T-cell (primary cell): ENCODE data around the gene PHLDB1. TPM values are rescaled to one million over a fixed set of nuclear protein-coding genes. Genes with fewer than 3 reads are reported as not detected.
A peak's percentile ranks its signal among the peaks of the same experiment; 100 is the strongest.
"Not testable (repeated sequence)": the region's sequence is repeated elsewhere in the genome, so short reads cannot be mapped to it uniquely, and the experiment has no call there.

ENCODE experiments used
- ATAC-seq, 4 experiments: fragments of 200-7000 bp in 3 of 4; fragments of 150-1000 bp in 1 of 4; cut with Tn5 transposase; replicated peaks in 1 of 4; 1 replicate in 3 of 4; 2 replicates in 1 of 4; pipeline ENCODE4 v1.10.0; 2021; ENCODE audit warnings: moderate library complexity in 3 of 4, mild to moderate bottlenecking in 2 of 4, moderate number of reproducible peaks in 1 of 4
- CTCF ChIA-PET, 2 donors: fragments of 300-600 bp; sonication (Branson Sonifier 250); formaldehyde crosslinking; loops; one replicate each; lab custom pipeline; 2022; ENCODE audit warnings: antibody characterized with exemption in 2 of 2; lab: Charles Lee
- POLR2A ChIA-PET, 2 donors: fragments of 300-600 bp; sonication (Branson Sonifier 250); formaldehyde crosslinking; loops; one replicate each; lab custom pipeline; 2022; ENCODE audit warnings: antibody characterized with exemption in 2 of 2; lab: Charles Lee
- DNase-seq, 35 experiments: peaks; one replicate each; pipeline versions ENCODE4 v3.0.0 to v3.0.0-alpha.2; 2013 to 2023
- H3K27ac ChIP-seq: one replicate; pipeline ENCODE4 v1.5.1; 2013; ENCODE audit warnings: low read length
- H3K27me3 ChIP-seq, 2 experiments: replicated peaks in 1 of 2; 1 replicate in 1 of 2; 2 replicates in 1 of 2; pipeline versions ENCODE4 v1.6.1 to v1.7.0; 2013; ENCODE audit warnings: low read length in 1 of 2, mixed read lengths in 1 of 2; ENCODE audit not compliant: control insufficient read depth in 2 of 2, insufficient read depth in 2 of 2; ENCODE audit errors: extremely low read depth in 1 of 2
- H3K36me3 ChIP-seq, 2 donors: 1 replicate in 1 of 2; 2 replicates in 1 of 2; pipeline versions ENCODE4 v1.6.1 to v1.7.0; 2013; ENCODE audit warnings: low read length in 1 of 2; ENCODE audit not compliant: control insufficient read depth in 2 of 2, insufficient read depth in 1 of 2; ENCODE audit errors: extremely low read depth in 1 of 2
- H3K4me1 ChIP-seq, 2 experiments: 1 replicate in 1 of 2; 2 replicates in 1 of 2; pipeline versions ENCODE4 v1.6.1 to v1.7.0; 2013; ENCODE audit warnings: low read length in 2 of 2, mixed read lengths in 1 of 2; ENCODE audit not compliant: insufficient read depth in 2 of 2, control insufficient read depth in 1 of 2; ENCODE audit errors: extremely low read depth in 1 of 2
- H3K4me3 ChIP-seq, 2 donors: 1 replicate in 1 of 2; 2 replicates in 1 of 2; pipeline versions ENCODE4 v1.5.1 to v1.7.0; 2013; ENCODE audit warnings: mild to moderate bottlenecking in 2 of 2, low read length in 1 of 2, moderate library complexity in 1 of 2; ENCODE audit not compliant: control insufficient read depth in 1 of 2; ENCODE audit errors: extremely low read depth in 1 of 2
- H3K9me3 ChIP-seq: 2 replicates; pipeline ENCODE4 v1.7.0; 2013
- H3K27ac Mint-ChIP-seq, 2 donors: one replicate each; pipeline ENCODE4 v1.8.0; 2020 to 2021; ENCODE audit warnings: mild to moderate bottlenecking in 2 of 2, mixed read lengths in 2 of 2
- H3K27me3 Mint-ChIP-seq, 2 donors: one replicate each; pipeline ENCODE4 v1.8.0; 2021 to 2022; ENCODE audit warnings: mixed read lengths in 2 of 2
- H3K36me3 Mint-ChIP-seq: one replicate; pipeline ENCODE4 v1.8.0; 2021; ENCODE audit warnings: mixed read lengths
- H3K4me1 Mint-ChIP-seq, 3 donors: one replicate each; pipeline ENCODE4 v1.8.0; 2020 to 2022; ENCODE audit warnings: mixed read lengths in 3 of 3, mild to moderate bottlenecking in 1 of 3
- H3K4me3 Mint-ChIP-seq, 3 donors: one replicate each; pipeline ENCODE4 v1.8.0; 2020 to 2022; ENCODE audit warnings: mild to moderate bottlenecking in 3 of 3, mixed read lengths in 3 of 3, moderate library complexity in 3 of 3
- H3K9me3 Mint-ChIP-seq, 3 donors: one replicate each; pipeline ENCODE4 v1.8.0; 2020 to 2022; ENCODE audit warnings: mixed read lengths in 3 of 3
- WGBS: methylation state at CpG from one replicate; pipeline ENCODE4 v1.1.5; 2013; ENCODE audit warnings: missing lambda C conversion rate; ENCODE audit not compliant: insufficient coverage; 5-methylcytosine and 5-hydroxymethylcytosine counted together
- total RNA-seq, 35 experiments: library from RNA in 6 of 35; stranded (reverse) in 6 of 35; fragments of 120-200 nt in 1 of 35; gene quantifications; one replicate each; pipeline versions ENCODE4 v1.2.1 to v1.2.4 and lab custom pipeline; 2013 to 2026

PHLDB1 gene
- total RNA-seq: 1 to 10 TPM; 1.8 to 7.8 (median 4.0) TPM
- 1.3 TPM for total RNA-seq (2013)
- 1.4 to 193 (median 4.0) reads per million in 29 experiments for total RNA-seq (lab: John Stamatoyannopoulos, UW)

DNA sequence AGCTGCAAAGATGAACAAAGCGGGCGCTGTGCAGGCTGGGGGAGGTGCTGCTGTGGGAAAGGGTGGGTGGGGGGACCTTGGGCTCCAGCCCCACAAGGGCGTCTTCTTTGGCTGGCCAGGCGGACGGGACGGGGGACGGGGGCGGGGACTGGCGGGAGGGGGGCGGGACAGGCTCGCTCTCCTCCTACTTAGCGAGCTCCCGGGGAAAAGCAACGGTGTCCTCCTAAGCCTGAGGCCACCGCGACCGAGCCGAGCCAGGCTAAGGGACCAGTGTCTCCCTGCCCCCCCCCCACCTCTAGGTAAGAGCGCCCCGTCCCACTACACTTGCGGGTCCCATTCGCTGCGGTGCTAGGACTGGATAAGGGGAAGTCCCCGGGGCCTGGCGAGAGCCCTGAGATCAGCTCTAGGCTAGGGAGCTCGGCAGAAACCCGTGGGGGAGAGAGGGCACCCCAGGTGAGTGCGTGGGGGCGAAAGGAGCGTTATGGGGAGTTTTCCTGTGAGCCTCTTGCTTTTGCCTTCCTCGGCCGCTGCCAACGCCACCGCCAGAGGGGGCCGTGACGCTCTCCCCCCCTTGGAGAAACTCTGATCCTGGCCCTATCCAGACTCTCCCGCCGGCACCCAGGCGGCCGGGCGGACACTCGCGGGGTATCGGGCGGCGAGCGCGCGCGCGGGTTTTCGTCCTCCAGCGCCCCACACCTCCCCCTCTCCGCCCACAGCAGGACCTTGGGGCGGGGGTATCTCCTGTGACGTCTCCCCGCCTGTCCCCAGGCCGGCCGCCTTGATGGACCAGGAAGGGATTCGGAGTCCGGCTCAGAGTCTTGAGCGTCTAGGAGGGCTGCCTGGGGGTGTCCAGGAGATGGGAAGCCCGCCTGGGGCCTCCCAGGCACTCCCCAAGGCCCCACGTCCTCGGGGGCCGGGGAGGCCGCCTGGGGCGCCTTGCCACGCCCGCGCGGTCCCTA is at the start of gene PHLDB1:
TSS of gene PHLDB1 (plus strand) at position 215 of the 959 bp plus-strand sequence. CDS start 6,222 bp downstream, outside the sequence.
- POLR2A ChIA-PET: interaction anchor here (0.6 kb wide), 2 partner anchors 83 to 264 kb away, joined by 3 read pairs; no protein-coding TSS in a partner anchor
- Mint-ChIP-seq H3K27me3 (peaks cover 0 to 13% of the 10 kb centered on the region in 2 donors), H3K4me3 (peak within 1 kb of the TSS; percentile 76 to 84 (median 83)), H3K27ac (peak within 1 kb of the TSS in 1 of 2 donors; percentile 74), H3K9me3 (no peaks in the 10 kb centered on the region), H3K36me3 (peaks cover 3% of the 10 kb centered on the region), H3K4me1 (peaks cover 20 to 31% (median 25%) of the 10 kb centered on the region in 3 donors)
- H3K27me3 ChIP-seq: peaks cover 3 to 26% of the 10 kb centered on the region in 2 experiments
- peak within 1 kb of the TSS; percentile 62 to 73 for H3K4me3 ChIP-seq
- H3K36me3 ChIP-seq: no peaks in the 10 kb centered on the region
- under 1% methylated on average over 24 of the region's 72 CpGs for WGBS
- CTCF ChIA-PET: interaction anchor here (0.6 to 4.1 kb wide), 3 partner anchors 13 to 60 kb away, joined by 3 to 31 read pairs (median 5); no protein-coding TSS in a partner anchor
- H3K27ac ChIP-seq: peak within 1 kb of the TSS; percentile 37
- DNase-seq: peak in 31 of 35 experiments; percentile 13 to 72 (median 32)
- ATAC-seq: peak; percentile 4 to 15 (median 8)
- H3K4me1 ChIP-seq: peaks cover 14 to 41% of the 10 kb centered on the region in 2 experiments
- no peaks in the 10 kb centered on the region for H3K9me3 ChIP-seq

- peaks cover 0 to 9% of the 10 kb centered on the region in 2 experiments for H3K4me1 ChIP-seq
- POLR2A ChIA-PET: no interaction called here
- ATAC-seq (no peak), DNase-seq (no peak)
- H3K9me3 ChIP-seq: no peaks in the 10 kb centered on the region
- H3K9me3 Mint-ChIP-seq: no peaks in the 10 kb centered on the region
- H3K36me3 ChIP-seq: peaks cover 0 to 2% of the 10 kb centered on the region in 2 donors
- no peak overlapping the region for H3K27ac Mint-ChIP-seq
- H3K4me3 ChIP-seq: no peak overlapping the region
- no peak overlapping the region for H3K4me3 Mint-ChIP-seq
- H3K27me3 Mint-ChIP-seq: no peaks in the 10 kb centered on the region
- WGBS: 100% methylated on average over 2 of the region's 4 CpGs
- no peaks in the 10 kb centered on the region for H3K27me3 ChIP-seq
- H3K4me1 Mint-ChIP-seq: peaks cover 19 to 23% (median 20%) of the 10 kb centered on the region in 3 donors
- peaks cover 19% of the 10 kb centered on the region for H3K36me3 Mint-ChIP-seq
- H3K27ac ChIP-seq: no peak overlapping the region
- CTCF ChIA-PET: interaction anchor here in 1 of 2 donors (0.7 kb wide), 1 partner anchor 218 kb away, joined by 3 read pairs; no protein-coding TSS in a partner anchor
Measured at GRCh38 chr11:118560806-118561205, 46.6 kb upstream of the PHLDB1 start.

DNA sequence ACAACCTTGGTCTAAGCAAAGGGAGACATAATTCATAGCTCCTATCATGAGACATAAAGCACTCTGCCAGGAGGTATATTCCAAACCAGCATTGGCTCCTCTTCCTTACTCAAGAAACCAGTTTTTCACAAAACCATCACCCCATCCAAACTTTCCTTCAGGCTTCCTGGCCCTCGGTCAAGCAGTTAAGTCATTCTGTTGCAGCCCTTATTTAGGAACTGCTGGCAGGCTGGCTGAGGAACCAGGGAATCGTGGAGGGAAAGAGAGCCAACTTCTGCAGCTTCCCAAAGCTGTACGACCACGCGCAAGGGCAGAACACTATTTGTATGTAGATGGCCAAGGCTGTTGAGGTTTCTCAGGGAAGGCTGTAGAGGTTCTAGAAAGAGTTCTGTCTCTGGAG is 42.4 kb upstream of the PHLDB1 start:
- H3K27me3 ChIP-seq: no peaks in the 10 kb centered on the region
- H3K36me3 ChIP-seq: no peaks in the 10 kb centered on the region
- no peak overlapping the region for H3K4me3 ChIP-seq
- peaks cover 0 to 12% of the 10 kb centered on the region in 2 experiments for H3K4me1 ChIP-seq
- H3K36me3 Mint-ChIP-seq: peaks cover 2% of the 10 kb centered on the region
- no peaks in the 10 kb centered on the region for H3K9me3 Mint-ChIP-seq
- peaks cover 23 to 25% (median 23%) of the 10 kb centered on the region in 3 donors for H3K4me1 Mint-ChIP-seq
- H3K27ac ChIP-seq: no peak overlapping the region
- peak overlapping the region; percentile 66 to 85 (median 77) for H3K4me3 Mint-ChIP-seq
- no peaks in the 10 kb centered on the region for H3K27me3 Mint-ChIP-seq
- H3K9me3 ChIP-seq: no peaks in the 10 kb centered on the region
- CTCF ChIA-PET: interaction anchor here in 1 of 2 donors (0.7 kb wide), 1 partner anchor 46 kb away, joined by 3 read pairs; no protein-coding TSS in a partner anchor
- no peak for DNase-seq
- 57% methylated on average over 2 of the region's 5 CpGs for WGBS
- H3K27ac Mint-ChIP-seq: peak overlapping the region; percentile 57 to 74
- POLR2A ChIA-PET: interaction anchor here in 1 of 2 donors (0.6 to 0.7 kb wide), 3 partner anchors 234 to 540 kb away, joined by 3 to 5 read pairs (median 4); no protein-coding TSS in a partner anchor
- no peak for ATAC-seq

DNA sequence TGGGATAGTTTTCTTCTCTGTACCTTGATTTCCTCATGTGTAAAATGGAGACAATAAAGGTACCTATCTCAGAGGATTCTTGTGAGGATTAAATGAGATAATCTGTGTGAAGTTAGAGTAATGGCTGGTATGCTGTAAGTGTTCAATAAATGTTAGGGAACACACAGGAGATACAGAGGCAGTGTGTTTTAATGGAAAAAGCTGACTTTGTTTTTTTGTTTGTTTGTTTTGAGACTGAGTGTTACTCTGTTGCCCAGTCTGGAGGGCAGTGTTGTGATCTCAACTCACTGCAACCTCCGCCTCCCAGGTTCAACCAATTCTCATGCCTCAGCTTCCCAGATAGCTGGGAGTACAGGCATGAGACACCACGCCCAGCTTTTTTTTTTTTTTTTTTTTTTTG is 37.7 kb upstream of the PHLDB1 start:
- Histone ChIP-seq H3K27ac (no peak overlapping the region), H3K9me3 (no peaks in the 10 kb centered on the region), H3K36me3 (no peaks in the 10 kb centered on the region), H3K27me3 (no peaks in the 10 kb centered on the region), H3K4me1 (peaks cover 13 to 21% of the 10 kb centered on the region in 2 experiments), H3K4me3 (no peak overlapping the region)
- ChIA-PET CTCF (interaction anchor here in 1 of 2 donors (0.7 to 1.6 kb wide), 2 partner anchors 29 to 31 kb away, joined by 3 to 11 read pairs; no protein-coding TSS in a partner anchor), POLR2A (interaction anchor here in 1 of 2 donors (0.7 kb wide), 1 partner anchor 781 kb away, joined by 3 read pairs; no protein-coding TSS in a partner anchor)
- H3K4me1 Mint-ChIP-seq: peaks cover 31 to 40% (median 37%) of the 10 kb centered on the region in 3 donors
- no peaks in the 10 kb centered on the region for H3K36me3 Mint-ChIP-seq
- no peak overlapping the region for H3K4me3 Mint-ChIP-seq
- whole genome bisulfite sequencing: 50% methylated on average over 1 of the region's 2 CpGs
- H3K9me3 Mint-ChIP-seq: no peaks in the 10 kb centered on the region
- DNase-seq (no peak), ATAC-seq (no peak)
- no peaks in the 10 kb centered on the region for H3K27me3 Mint-ChIP-seq
- no peak overlapping the region for H3K27ac Mint-ChIP-seq

GRCh38 chr11:118570787-118571186 is 36.6 kb upstream of the PHLDB1 start:
- Histone ChIP-seq H3K36me3 (no peaks in the 10 kb centered on the region), H3K4me3 (no peak overlapping the region), H3K4me1 (peaks cover 18 to 20% of the 10 kb centered on the region in 2 experiments), H3K9me3 (no peaks in the 10 kb centered on the region), H3K27ac (peak overlapping the region; percentile 99), H3K27me3 (no peaks in the 10 kb centered on the region)
- Mint-ChIP-seq H3K27ac (peak overlapping the region; percentile 95 to 97), H3K27me3 (no peaks in the 10 kb centered on the region), H3K4me3 (peak overlapping the region in 2 of 3 donors; percentile 28 to 90), H3K9me3 (no peaks in the 10 kb centered on the region), H3K36me3 (peaks cover 1% of the 10 kb centered on the region), H3K4me1 (peaks cover 35 to 43% (median 40%) of the 10 kb centered on the region in 3 donors)
- ChIA-PET CTCF (interaction anchor here in 1 of 2 donors (0.6 kb wide), 1 partner anchor 372 kb away, joined by 3 read pairs; no protein-coding TSS in a partner anchor), POLR2A (no interaction called here)
- ATAC-seq: no peak
- WGBS: no CpG with 5 or more reads among the region's 1 CpG
- DNase-seq: no peak

DNA sequence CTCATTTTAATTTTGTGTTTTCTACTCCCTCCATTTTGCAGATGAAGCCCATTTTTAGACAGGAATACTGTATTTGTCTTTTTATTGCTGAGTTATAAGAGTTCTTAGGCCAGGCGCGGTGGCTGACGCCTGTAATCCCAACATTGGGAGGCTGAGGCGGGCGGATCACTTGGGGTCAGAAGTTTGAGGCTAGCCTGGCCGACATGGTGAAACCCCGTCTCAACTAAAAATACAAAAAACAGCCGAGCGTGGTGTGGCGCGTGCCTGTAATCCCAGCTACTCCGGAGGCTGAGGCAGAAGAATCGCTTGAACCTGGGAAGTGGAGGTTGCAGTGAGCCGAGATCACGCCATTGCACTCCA is 35.7 kb upstream of the PHLDB1 start:
- POLR2A ChIA-PET: interaction anchor here in 1 of 2 donors (0.7 kb wide), 1 partner anchor 537 kb away, joined by 4 read pairs; no protein-coding TSS in a partner anchor
- WGBS: no CpG with 5 or more reads among the region's 15 CpGs
- H3K36me3 Mint-ChIP-seq, H3K9me3 Mint-ChIP-seq, H3K9me3 ChIP-seq, H3K27me3 ChIP-seq, H3K36me3 ChIP-seq, ATAC-seq, H3K27me3 Mint-ChIP-seq, CTCF ChIA-PET: not testable (repeated sequence)
- Mint-ChIP-seq H3K27ac (peak overlapping the region; percentile 95 to 97), H3K4me1 (peaks cover 43 to 46% (median 44%) of the 10 kb centered on the region in 3 donors), H3K4me3 (peak overlapping the region; percentile 90 to 96 (median 93))
- peaks cover 16 to 20% of the 10 kb centered on the region in 2 experiments for H3K4me1 ChIP-seq
- H3K4me3 ChIP-seq: peak overlapping the region; percentile 75 to 100
- peak in 7 of 35 experiments; percentile 0 to 27 (median 3) for DNase-seq
- H3K27ac ChIP-seq: peak overlapping the region; percentile 99
